Measurements from ENCODE around the gene SLC9A7. TPM values are rescaled to one million over a fixed set of nuclear protein-coding genes. Genes with fewer than 3 reads are reported as not detected.
"Not testable (repeated sequence)": the region's sequence is repeated elsewhere in the genome, so short reads cannot be mapped to it uniquely, and the experiment has no call there.

SLC9A7 gene
- total RNA-seq, 1 experiment from 2014 or later = not detected

DNA sequence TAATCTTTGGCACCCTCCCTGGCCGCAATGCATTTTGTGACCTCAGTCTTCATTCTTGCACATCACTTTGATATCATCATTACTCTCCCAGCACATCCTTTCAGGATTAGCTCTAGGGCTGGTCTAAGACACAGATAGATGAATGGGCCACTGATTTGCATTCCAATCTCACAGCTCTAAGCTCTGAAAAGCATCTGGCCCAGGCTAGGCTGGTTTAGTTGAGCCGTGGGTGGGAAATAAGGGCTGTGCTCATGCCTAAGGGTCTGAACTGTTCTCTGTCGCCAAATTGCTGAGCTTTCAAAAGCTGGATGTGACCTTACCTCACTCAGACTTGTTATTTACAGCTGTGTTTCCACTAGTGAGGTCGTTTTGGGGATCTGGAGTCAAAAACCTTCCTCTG lies 30.0 kb upstream of the SLC9A7 start:
- H3K9me2 ChIP-seq (replicated peaks; ENCODE audit: insufficient read depth, low read length) = no peaks in the 10 kb centered on the region
- no peak overlapping the region for H3K4me2 ChIP-seq (ENCODE audit: low read depth, low read length, poor library complexity, severe bottlenecking)
- H3K9me3 ChIP-seq (ENCODE audit: low read length) = no peaks in the 10 kb centered on the region
- H3K4me3 ChIP-seq (ENCODE audit: low read length) = no peak overlapping the region
- H2AFZ ChIP-seq (ENCODE audit: low read length) = no peak overlapping the region
- H3K36me3 ChIP-seq (ENCODE audit: insufficient read depth, low read length) = no peaks in the 10 kb centered on the region
- no peaks in the 10 kb centered on the region for H3K4me1 ChIP-seq (ENCODE audit: low read length)
- H3K9ac ChIP-seq (ENCODE audit: low read length) = no peak overlapping the region
- H3K27me3 ChIP-seq (ENCODE audit: low read length) = no peaks in the 10 kb centered on the region
- H3K27ac ChIP-seq (ENCODE audit: low read length) = no peak overlapping the region
- no peaks in the 10 kb centered on the region for H3K79me2 ChIP-seq (ENCODE audit: low read length)
- no peaks in the 10 kb centered on the region for H4K20me1 ChIP-seq (ENCODE audit: insufficient read depth, low read depth, low read length)
- no peak for DNase-seq

DNA sequence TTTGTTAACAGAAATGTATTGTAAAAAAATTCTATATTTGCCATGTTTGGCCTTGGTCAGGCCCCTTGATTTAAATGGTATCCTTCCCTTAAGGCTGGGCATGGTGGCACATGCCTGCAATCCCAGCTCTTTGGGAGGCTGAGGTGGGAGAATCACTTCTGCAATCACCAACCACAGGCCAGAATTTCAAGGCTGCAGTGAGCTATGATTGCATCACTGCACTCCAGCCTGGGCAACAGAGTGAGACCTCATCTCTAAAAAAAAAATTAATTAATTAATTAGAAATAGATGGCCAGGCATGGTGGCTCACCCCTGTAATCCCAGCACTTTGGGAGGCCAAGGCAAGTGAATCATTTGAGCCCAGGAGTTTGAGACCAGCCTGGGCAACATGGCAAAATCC lies 25.5 kb upstream of the SLC9A7 start:
- not testable (repeated sequence) for H3K79me2 ChIP-seq (ENCODE audit: low read length); H3K9me2 ChIP-seq (replicated peaks; ENCODE audit: insufficient read depth, low read length); H3K36me3 ChIP-seq (ENCODE audit: insufficient read depth, low read length); H3K4me3 ChIP-seq (ENCODE audit: low read length); H4K20me1 ChIP-seq (ENCODE audit: insufficient read depth, low read depth, low read length); H3K9me3 ChIP-seq (ENCODE audit: low read length); H3K4me2 ChIP-seq (ENCODE audit: low read depth, low read length, poor library complexity, severe bottlenecking); H3K4me1 ChIP-seq (ENCODE audit: low read length); H3K27me3 ChIP-seq (ENCODE audit: low read length); DNase-seq; H2AFZ ChIP-seq (ENCODE audit: low read length); H3K9ac ChIP-seq (ENCODE audit: low read length); H3K27ac ChIP-seq (ENCODE audit: low read length)

DNA sequence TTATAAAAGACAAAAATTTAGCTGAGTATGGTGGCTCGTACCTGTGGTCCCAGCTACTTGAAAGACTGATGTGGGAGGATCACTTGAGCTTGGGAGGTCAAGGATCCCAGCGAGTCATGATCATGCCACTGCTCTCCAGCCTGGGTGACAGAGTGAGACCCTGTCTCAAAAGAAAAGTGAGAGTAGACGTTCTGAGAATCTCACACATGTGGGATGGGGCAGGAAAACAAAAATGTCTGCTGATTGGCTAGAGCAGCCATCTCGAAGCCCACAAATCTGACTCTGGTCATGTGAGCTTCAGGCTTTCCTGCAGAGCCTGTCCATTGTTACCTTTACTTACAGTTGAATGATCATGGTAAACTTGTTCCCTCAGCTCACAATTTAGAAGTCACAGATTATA lies 23.1 kb upstream of the SLC9A7 start:
- no peaks in the 10 kb centered on the region for H3K9me3 ChIP-seq (ENCODE audit: low read length)
- no peaks in the 10 kb centered on the region for H3K36me3 ChIP-seq (ENCODE audit: insufficient read depth, low read length)
- no peak overlapping the region for H3K4me3 ChIP-seq (ENCODE audit: low read length)
- H3K4me1 ChIP-seq (ENCODE audit: low read length) = no peaks in the 10 kb centered on the region
- H2AFZ ChIP-seq (ENCODE audit: low read length) = no peak overlapping the region
- no peaks in the 10 kb centered on the region for H3K79me2 ChIP-seq (ENCODE audit: low read length)
- no peak overlapping the region for H3K9ac ChIP-seq (ENCODE audit: low read length)
- no peak overlapping the region for H3K4me2 ChIP-seq (ENCODE audit: low read depth, low read length, poor library complexity, severe bottlenecking)
- H4K20me1 ChIP-seq (ENCODE audit: insufficient read depth, low read depth, low read length) = no peaks in the 10 kb centered on the region
- no peaks in the 10 kb centered on the region for H3K27me3 ChIP-seq (ENCODE audit: low read length)
- no peak overlapping the region for H3K27ac ChIP-seq (ENCODE audit: low read length)
- no peak for DNase-seq
- H3K9me2 ChIP-seq (replicated peaks; ENCODE audit: insufficient read depth, low read length) = no peaks in the 10 kb centered on the region

DNA sequence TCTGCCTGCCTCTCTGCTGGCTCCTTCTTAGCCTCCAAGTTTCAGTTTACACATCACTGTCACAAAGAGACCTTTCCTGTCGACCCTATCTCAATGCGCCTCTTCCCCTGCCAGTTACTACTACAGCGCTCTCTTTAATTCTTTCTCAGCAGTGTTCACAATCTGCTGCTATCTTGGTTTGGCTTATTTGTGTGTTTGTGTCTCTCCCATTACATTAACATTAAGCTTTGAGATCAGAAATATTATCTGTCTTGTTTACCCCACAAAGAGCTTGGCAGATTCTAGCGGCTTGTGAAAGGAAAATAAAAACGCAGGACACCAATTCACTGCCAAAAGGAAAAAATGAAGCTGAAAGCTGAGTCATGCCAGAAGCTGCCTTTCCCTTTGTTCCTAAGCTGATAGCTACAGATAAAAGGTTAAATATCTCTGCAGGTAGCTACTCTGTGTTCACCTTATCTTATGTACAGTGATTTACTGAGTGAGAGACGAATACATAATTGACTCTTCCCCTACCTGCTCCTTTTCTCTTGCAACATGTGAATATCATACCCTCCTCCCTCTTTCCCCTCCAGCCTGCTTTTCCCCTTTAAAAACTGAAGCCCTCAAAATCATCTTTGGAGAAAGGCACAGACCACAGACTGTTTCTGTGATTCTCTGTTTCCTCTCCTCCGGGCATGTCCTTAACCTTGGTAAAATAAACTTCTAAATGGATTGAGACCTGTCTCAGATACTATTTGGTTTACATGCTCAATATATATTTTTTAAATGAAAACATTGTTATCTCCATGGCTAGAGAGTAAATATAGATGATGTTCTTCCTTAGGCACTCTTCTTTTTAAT lies 19.3 kb upstream of the SLC9A7 start:
- Histone ChIP-seq H3K9ac (ENCODE audit: low read length) (no peak overlapping the region), H3K4me3 (ENCODE audit: low read length) (no peak overlapping the region), H3K27ac (ENCODE audit: low read length) (no peak overlapping the region), H2AFZ (ENCODE audit: low read length) (no peak overlapping the region), H3K4me2 (ENCODE audit: low read depth, low read length, poor library complexity, severe bottlenecking) (no peak overlapping the region), H4K20me1 (ENCODE audit: insufficient read depth, low read depth, low read length) (no peaks in the 10 kb centered on the region), H3K9me3 (ENCODE audit: low read length) (no peaks in the 10 kb centered on the region), H3K27me3 (ENCODE audit: low read length) (no peaks in the 10 kb centered on the region), H3K9me2 (replicated peaks; ENCODE audit: insufficient read depth, low read length) (no peaks in the 10 kb centered on the region), H3K79me2 (ENCODE audit: low read length) (no peaks in the 10 kb centered on the region), H3K36me3 (ENCODE audit: insufficient read depth, low read length) (no peaks in the 10 kb centered on the region), H3K4me1 (ENCODE audit: low read length) (no peaks in the 10 kb centered on the region)
- no peak for DNase-seq

DNA sequence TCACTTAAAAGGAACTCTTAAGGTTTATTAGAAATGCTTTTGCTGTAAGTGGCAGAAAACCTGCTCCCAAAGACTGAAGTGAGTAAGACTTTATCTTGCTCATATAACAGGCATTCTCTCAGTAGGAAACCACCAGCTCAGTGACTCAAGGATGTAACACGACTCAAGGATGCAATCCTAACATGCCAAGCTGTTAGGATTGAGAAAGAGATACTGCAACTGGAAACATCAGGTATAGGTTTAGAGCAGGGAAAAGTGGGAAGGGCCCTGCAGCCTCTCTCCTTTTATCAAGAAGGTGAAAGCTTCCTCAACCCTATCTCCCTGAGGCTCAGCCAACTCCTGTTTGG lies 11.9 kb upstream of the SLC9A7 start:
- H3K27me3 ChIP-seq (ENCODE audit: low read length) = no peaks in the 10 kb centered on the region
- no peaks in the 10 kb centered on the region for H3K79me2 ChIP-seq (ENCODE audit: low read length)
- no peak overlapping the region for H3K27ac ChIP-seq (ENCODE audit: low read length)
- DNase-seq = no peak
- H3K4me1 ChIP-seq (ENCODE audit: low read length) = no peaks in the 10 kb centered on the region
- H3K4me2 ChIP-seq (ENCODE audit: low read depth, low read length, poor library complexity, severe bottlenecking) = no peak overlapping the region
- no peaks in the 10 kb centered on the region for H3K9me2 ChIP-seq (replicated peaks; ENCODE audit: insufficient read depth, low read length)
- H3K36me3 ChIP-seq (ENCODE audit: insufficient read depth, low read length) = no peaks in the 10 kb centered on the region
- no peaks in the 10 kb centered on the region for H3K9me3 ChIP-seq (ENCODE audit: low read length)
- no peaks in the 10 kb centered on the region for H4K20me1 ChIP-seq (ENCODE audit: insufficient read depth, low read depth, low read length)
- no peak overlapping the region for H3K4me3 ChIP-seq (ENCODE audit: low read length)
- H2AFZ ChIP-seq (ENCODE audit: low read length) = no peak overlapping the region
- H3K9ac ChIP-seq (ENCODE audit: low read length) = no peak overlapping the region

DNA sequence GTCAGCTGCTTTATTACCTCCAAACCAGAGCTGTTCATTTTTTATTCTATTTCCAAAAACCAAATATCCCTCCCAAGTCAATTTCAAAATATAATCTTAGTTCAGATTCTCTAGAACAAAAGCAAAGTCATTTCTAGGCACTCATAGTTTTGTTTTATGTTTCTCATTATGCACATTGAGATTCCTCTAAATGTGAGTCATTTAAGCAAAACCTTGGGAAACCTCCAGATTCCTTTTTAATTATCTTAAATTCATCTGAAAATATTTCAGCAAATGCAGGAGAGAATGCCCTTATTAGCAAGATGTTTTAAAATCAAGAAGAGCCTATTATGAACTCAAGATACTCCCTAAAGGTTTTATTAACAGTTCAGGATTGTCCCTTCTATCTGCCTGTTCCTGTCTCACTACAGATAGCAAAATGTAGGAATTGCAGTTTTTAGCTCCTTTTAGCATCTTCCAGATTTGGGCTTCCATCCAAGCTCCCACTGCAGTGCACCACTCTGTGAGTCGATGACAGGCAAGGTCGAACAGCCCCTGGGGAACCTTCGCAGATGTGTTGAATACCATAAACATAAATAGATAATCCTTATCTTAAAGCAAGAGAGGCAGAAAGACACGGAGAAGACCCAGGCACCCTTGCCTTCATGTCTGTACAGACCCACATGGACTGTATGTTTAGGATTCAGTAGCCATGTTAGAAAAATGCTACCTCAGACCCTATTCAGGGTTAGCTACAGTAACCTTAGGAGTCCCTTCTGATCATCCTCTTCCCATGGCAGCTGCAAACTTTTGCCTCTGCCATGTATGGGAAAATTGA lies 11.3 kb upstream of the SLC9A7 start:
- H2AFZ ChIP-seq (ENCODE audit: low read length) = no peak overlapping the region
- H3K9ac ChIP-seq (ENCODE audit: low read length) = no peak overlapping the region
- H3K4me1 ChIP-seq (ENCODE audit: low read length) = no peaks in the 10 kb centered on the region
- no peaks in the 10 kb centered on the region for H3K9me3 ChIP-seq (ENCODE audit: low read length)
- H3K4me2 ChIP-seq (ENCODE audit: low read depth, low read length, poor library complexity, severe bottlenecking) = no peak overlapping the region
- no peak overlapping the region for H3K27ac ChIP-seq (ENCODE audit: low read length)
- H4K20me1 ChIP-seq (ENCODE audit: insufficient read depth, low read depth, low read length) = no peaks in the 10 kb centered on the region
- no peaks in the 10 kb centered on the region for H3K36me3 ChIP-seq (ENCODE audit: insufficient read depth, low read length)
- no peaks in the 10 kb centered on the region for H3K9me2 ChIP-seq (replicated peaks; ENCODE audit: insufficient read depth, low read length)
- no peak overlapping the region for H3K4me3 ChIP-seq (ENCODE audit: low read length)
- no peaks in the 10 kb centered on the region for H3K27me3 ChIP-seq (ENCODE audit: low read length)
- no peaks in the 10 kb centered on the region for H3K79me2 ChIP-seq (ENCODE audit: low read length)
- DNase-seq = no peak

DNA sequence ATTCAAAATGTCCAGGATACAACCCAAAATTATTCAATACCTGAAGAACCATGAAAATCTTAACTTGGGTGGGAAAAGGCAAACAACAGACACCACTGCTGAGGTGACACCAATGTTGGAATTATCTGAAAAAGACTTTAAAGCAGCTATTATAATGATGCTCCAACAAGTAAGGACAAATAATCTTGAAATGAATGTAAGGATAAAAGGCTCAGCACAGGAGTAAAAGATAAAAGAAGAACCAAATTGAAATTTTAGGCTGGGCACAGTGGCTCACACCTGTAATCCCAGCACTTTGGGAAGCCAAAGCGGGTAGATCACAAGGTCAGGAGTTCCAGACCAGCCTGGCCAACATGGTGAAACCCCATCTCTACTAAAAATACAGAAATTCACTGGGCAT lies 4.0 kb upstream of the SLC9A7 start:
- Histone ChIP-seq H3K4me3 (ENCODE audit: low read length) (no peak overlapping the region), H3K9me2 (replicated peaks; ENCODE audit: insufficient read depth, low read length) (no peaks in the 10 kb centered on the region), H3K9ac (ENCODE audit: low read length) (no peak overlapping the region), H3K4me1 (ENCODE audit: low read length) (peaks cover 5% of the 10 kb centered on the region; the same call in 1 of the 2 replicates), H4K20me1 (ENCODE audit: insufficient read depth, low read depth, low read length) (no peaks in the 10 kb centered on the region), H2AFZ (ENCODE audit: low read length) (no peak overlapping the region), H3K36me3 (ENCODE audit: insufficient read depth, low read length) (no peaks in the 10 kb centered on the region), H3K79me2 (ENCODE audit: low read length) (no peaks in the 10 kb centered on the region), H3K27ac (ENCODE audit: low read length) (no peak overlapping the region), H3K27me3 (ENCODE audit: low read length) (no peaks in the 10 kb centered on the region), H3K9me3 (ENCODE audit: low read length) (no peaks in the 10 kb centered on the region), H3K4me2 (ENCODE audit: low read depth, low read length, poor library complexity, severe bottlenecking) (no peak overlapping the region)
- DNase-seq = no peak

DNA sequence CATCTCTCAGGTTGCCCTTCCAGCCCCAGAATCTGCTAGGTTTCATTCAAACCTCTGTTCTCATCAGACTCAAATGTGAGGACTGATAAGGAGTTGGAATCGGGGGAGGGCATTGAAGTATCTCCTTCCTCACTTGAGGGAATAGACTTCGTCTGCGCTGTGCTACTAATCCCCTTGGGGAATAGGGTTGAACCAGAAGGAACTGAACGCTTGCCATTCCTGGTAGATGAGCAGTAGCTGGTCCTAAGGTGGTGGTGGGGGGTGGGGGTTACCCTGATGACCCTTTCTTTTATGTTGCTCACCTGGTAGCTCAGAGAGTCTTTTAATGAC lies 692 bp upstream of the SLC9A7 start:
- no peak overlapping the region; the same call in 1 of the 2 replicates for H3K9ac ChIP-seq (ENCODE audit: low read length)
- H3K27ac ChIP-seq (ENCODE audit: low read length) = no peak overlapping the region
- no peaks in the 10 kb centered on the region for H4K20me1 ChIP-seq (ENCODE audit: insufficient read depth, low read depth, low read length)
- H3K4me2 ChIP-seq (ENCODE audit: low read depth, low read length, poor library complexity, severe bottlenecking) = peak overlapping the region; percentile 27
- no peaks in the 10 kb centered on the region for H3K27me3 ChIP-seq (ENCODE audit: low read length)
- H3K9me3 ChIP-seq (ENCODE audit: low read length) = no peaks in the 10 kb centered on the region
- no peak for DNase-seq
- H3K36me3 ChIP-seq (ENCODE audit: insufficient read depth, low read length) = no peaks in the 10 kb centered on the region
- peak overlapping the region; percentile 51; the same call in 1 of the 2 replicates for H3K4me3 ChIP-seq (ENCODE audit: low read length)
- no peaks in the 10 kb centered on the region for H3K79me2 ChIP-seq (ENCODE audit: low read length)
- no peaks in the 10 kb centered on the region for H3K9me2 ChIP-seq (replicated peaks; ENCODE audit: insufficient read depth, low read length)
- H3K4me1 ChIP-seq (ENCODE audit: low read length) = peaks cover 8% of the 10 kb centered on the region
- H2AFZ ChIP-seq (ENCODE audit: low read length) = no peak overlapping the region

Data from Karpas-422 (cell line).